ENCODE data around the gene IRF6. TPM values are rescaled to one million over a fixed set of nuclear protein-coding genes. Genes with fewer than 3 reads are reported as not detected.

IRF6 gene
- total and polyA plus RNA-seq, 4 donors = 8.7 to 29.2 (median 18.6) TPM

DNA sequence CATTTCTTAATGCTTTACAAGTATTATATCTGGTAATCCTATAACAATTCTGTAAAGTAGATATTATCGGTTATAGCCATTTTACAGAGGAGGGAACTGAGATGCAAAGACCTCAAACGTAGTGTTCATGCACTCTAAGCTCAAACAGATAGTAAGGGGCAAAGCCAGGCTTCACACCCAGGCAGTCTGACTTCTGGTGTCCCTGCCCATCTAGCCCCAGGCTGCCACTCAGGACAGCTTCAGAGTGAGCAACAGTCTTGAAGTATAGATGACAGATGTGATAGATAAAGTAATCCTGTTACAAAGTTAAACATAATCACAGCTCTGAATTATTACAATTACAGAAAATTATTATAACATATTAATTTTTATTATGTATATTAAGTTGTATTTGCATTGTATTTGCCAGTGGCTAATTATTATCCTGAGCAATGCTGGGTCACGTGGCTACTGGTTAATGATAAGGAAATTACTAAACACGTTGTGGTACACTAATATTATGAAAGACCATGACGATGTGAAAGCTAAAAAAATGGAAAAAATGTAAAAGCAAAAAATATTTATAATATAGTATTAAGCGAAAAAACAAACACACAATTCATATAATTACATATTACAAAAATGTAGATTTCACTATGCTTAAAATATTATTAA lies 56.1 kb downstream of the IRF6 start:
- no peak for ATAC-seq (ENCODE audit: insufficient read depth, low FRiP score)
- TF ChIP-seq, protein P1, sequence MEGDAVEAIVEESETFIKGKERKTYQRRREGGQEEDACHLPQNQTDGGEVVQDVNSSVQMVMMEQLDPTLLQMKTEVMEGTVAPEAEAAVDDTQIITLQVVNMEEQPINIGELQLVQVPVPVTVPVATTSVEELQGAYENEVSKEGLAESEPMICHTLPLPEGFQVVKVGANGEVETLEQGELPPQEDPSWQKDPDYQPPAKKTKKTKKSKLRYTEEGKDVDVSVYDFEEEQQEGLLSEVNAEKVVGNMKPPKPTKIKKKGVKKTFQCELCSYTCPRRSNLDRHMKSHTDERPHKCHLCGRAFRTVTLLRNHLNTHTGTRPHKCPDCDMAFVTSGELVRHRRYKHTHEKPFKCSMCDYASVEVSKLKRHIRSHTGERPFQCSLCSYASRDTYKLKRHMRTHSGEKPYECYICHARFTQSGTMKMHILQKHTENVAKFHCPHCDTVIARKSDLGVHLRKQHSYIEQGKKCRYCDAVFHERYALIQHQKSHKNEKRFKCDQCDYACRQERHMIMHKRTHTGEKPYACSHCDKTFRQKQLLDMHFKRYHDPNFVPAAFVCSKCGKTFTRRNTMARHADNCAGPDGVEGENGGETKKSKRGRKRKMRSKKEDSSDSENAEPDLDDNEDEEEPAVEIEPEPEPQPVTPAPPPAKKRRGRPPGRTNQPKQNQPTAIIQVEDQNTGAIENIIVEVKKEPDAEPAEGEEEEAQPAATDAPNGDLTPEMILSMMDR (IDR thresholded peaks at IDR 0.05; ENCODE audit: control extremely low read depth, extremely low read depth) = no peak
- WGBS, 2 donors = 46 to 51% methylated on average over 6 of the region's 6 CpGs
- H3K9ac ChIP-seq (ENCODE audit: insufficient read depth in 1 of 2, low read length in 2 of 2) = no peak overlapping the region
- H3K27me3 ChIP-seq (ENCODE audit: control insufficient read depth in 3 of 3, insufficient read depth in 3 of 3, low read length in 2 of 3) = no peaks in the 10 kb centered on the region
- no peak for DNase-seq
- H3K4me1 ChIP-seq (ENCODE audit: control insufficient read depth in 5 of 5, insufficient read depth in 5 of 5, low read length in 5 of 5) = peaks cover 0 to 4% (median 0%) of the 10 kb centered on the region in 5 donors
- peaks cover 0 to 1% (median 0%) of the 10 kb centered on the region in 4 donors for H3K9me3 ChIP-seq (ENCODE audit: control insufficient read depth in 4 of 4, insufficient read depth in 3 of 4, low read length in 3 of 4)
- H3K27ac ChIP-seq (ENCODE audit: low read depth in 1 of 2, low read length in 1 of 2) = no peak overlapping the region
- no peaks in the 10 kb centered on the region for H3K36me3 ChIP-seq (ENCODE audit: control insufficient read depth in 4 of 4, insufficient read depth in 4 of 4, low read length in 4 of 4)
- H3K4me3 ChIP-seq = no peak overlapping the region

DNA sequence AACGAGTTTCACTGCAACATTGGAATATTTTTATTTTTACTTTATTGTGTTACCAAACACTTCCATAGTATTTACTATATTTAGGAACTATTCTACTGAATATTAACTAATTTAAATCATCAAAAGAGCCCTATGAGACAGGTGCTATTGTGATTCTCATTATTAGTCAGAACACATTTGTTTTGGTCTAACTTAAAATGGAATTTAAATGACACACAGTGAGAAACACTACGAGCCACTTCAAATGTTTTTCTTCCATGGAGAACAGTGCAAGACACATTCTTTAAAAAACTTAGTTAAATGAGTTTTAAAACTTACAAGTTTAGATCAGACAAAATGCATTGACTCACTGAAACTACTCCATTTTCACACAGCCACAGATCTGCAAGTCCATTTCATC lies 56.7 kb downstream of the IRF6 start:
- Histone ChIP-seq H3K27me3 (ENCODE audit: control insufficient read depth in 3 of 3, insufficient read depth in 3 of 3, low read length in 2 of 3) (no peaks in the 10 kb centered on the region), H3K9me3 (ENCODE audit: control insufficient read depth in 4 of 4, insufficient read depth in 3 of 4, low read length in 3 of 4) (peaks cover 0 to 1% (median 0%) of the 10 kb centered on the region in 4 donors), H3K4me1 (ENCODE audit: control insufficient read depth in 5 of 5, insufficient read depth in 5 of 5, low read length in 5 of 5) (peaks cover 0 to 4% (median 0%) of the 10 kb centered on the region in 5 donors), H3K9ac (ENCODE audit: insufficient read depth in 1 of 2, low read length in 2 of 2) (no peak overlapping the region), H3K4me3 (no peak overlapping the region), H3K36me3 (ENCODE audit: control insufficient read depth in 4 of 4, insufficient read depth in 4 of 4, low read length in 4 of 4) (no peaks in the 10 kb centered on the region), H3K27ac (ENCODE audit: low read depth in 1 of 2, low read length in 1 of 2) (no peak overlapping the region)
- TF ChIP-seq, protein P1 (IDR thresholded peaks at IDR 0.05; ENCODE audit: control extremely low read depth, extremely low read depth) = no peak
- DNase-seq (no peak), ATAC-seq (ENCODE audit: insufficient read depth, low FRiP score) (no peak)
- 67 to 79% methylated on average over 2 of the region's 2 CpGs for WGBS, 2 donors

DNA sequence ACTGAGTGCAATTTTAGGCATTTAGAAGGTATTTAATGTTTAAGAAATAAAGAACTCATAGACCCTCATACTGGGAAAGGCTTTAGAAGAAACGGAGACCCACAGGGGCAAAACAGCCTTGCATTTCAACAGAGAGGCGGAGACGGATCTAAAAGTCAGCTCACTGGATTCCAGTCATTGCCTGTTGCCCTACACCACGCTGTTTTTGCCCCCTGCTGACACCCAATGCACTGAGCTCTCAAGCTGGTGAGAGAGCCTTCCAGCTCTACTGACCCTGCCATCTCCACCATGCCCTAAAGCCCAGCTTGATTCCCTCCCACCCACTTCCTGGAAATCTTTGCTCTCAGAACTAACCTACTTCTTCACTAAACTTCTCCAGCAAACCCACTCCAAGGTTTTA lies 57.3 kb downstream of the IRF6 start:
- H3K4me1 ChIP-seq (ENCODE audit: control insufficient read depth in 5 of 5, insufficient read depth in 5 of 5, low read length in 5 of 5) = peaks cover 0 to 4% (median 0%) of the 10 kb centered on the region in 5 donors
- TF ChIP-seq, protein P1 (IDR thresholded peaks at IDR 0.05; ENCODE audit: control extremely low read depth, extremely low read depth) = no peak
- peaks cover 0 to 1% (median 0%) of the 10 kb centered on the region in 4 donors for H3K9me3 ChIP-seq (ENCODE audit: control insufficient read depth in 4 of 4, insufficient read depth in 3 of 4, low read length in 3 of 4)
- H3K9ac ChIP-seq (ENCODE audit: insufficient read depth in 1 of 2, low read length in 2 of 2) = no peak overlapping the region
- ATAC-seq (ENCODE audit: insufficient read depth, low FRiP score) = no peak
- no peaks in the 10 kb centered on the region for H3K36me3 ChIP-seq (ENCODE audit: control insufficient read depth in 4 of 4, insufficient read depth in 4 of 4, low read length in 4 of 4)
- 58 to 74% methylated on average over 4 of the region's 4 CpGs for WGBS, 2 donors
- DNase-seq = no peak
- H3K4me3 ChIP-seq = no peak overlapping the region
- H3K27ac ChIP-seq (ENCODE audit: low read depth in 1 of 2, low read length in 1 of 2) = no peak overlapping the region
- no peaks in the 10 kb centered on the region for H3K27me3 ChIP-seq (ENCODE audit: control insufficient read depth in 3 of 3, insufficient read depth in 3 of 3, low read length in 2 of 3)

All from lung (tissue), 12 donors.